HepG2 (cell line): ENCODE data around the gene IQCK. TPM values are rescaled to one million over a fixed set of nuclear protein-coding genes. Genes with fewer than 3 reads are reported as not detected.

Experiments
- ATAC-seq: fragments of 200-7000 bp; cut with Tn5 transposase; 3 replicates; pipeline ENCODE4 v1.9.1; 2020; ENCODE audit warnings: mild to moderate bottlenecking, moderate library complexity
- BruUV-seq: library from RNA; stranded (reverse); fragments of 400-500 nt; replicated peaks from 2 replicates; lab custom pipeline; 2021; lab: Mats Ljungman, UMichigan
- CTCF ChIA-PET: fragments of 300-600 bp; formaldehyde crosslinking; extraction: SDS; loops from one replicate; lab custom pipeline; 2021; ENCODE audit warnings: low total read pairs, inconsistent platforms, low intra/inter-chr PET ratio; lab: Yijun Ruan, JAX
- POLR2A ChIA-PET: fragments of 350-600 bp; sonication (Branson Sonifier 250); formaldehyde crosslinking; loops from one replicate; lab custom pipeline; 2020; ENCODE audit warnings: antibody characterized with exemption, inconsistent platforms; lab: Yijun Ruan, JAX
- DNase-seq: peaks from one replicate; pipeline ENCODE4 v3.0.0-alpha.2; 2015; ENCODE audit warnings: low spot score
- FAIRE-seq: peaks from 3 replicates; lab custom pipeline; 2011; peaks lifted over from hg19 to GRCh38; lab: Jason Lieb, UNC
- H2AFZ ChIP-seq: one replicate; pipeline ENCODE4 v1.6.1; 2011; ENCODE audit warnings: low read length, inconsistent platforms
- H3K27ac ChIP-seq: fragments of 300-600 bp; 3 replicates; pipeline ENCODE4 v1.8.0; 2011; ENCODE audit warnings: mixed run types, mild to moderate bottlenecking, mixed read lengths, low read length, inconsistent platforms; ENCODE audit not compliant: insufficient read depth; ENCODE audit errors: extremely low read length
- H3K27me3 ChIP-seq, 2 experiments: fragments of 200-600 bp in 1 of 2; 2 replicates in 1 of 2; 3 replicates in 1 of 2; pipeline versions ENCODE4 v1.6.0 to v1.8.0; 2011; ENCODE audit warnings: low read length in 2 of 2, mild to moderate bottlenecking in 2 of 2, moderate library complexity in 2 of 2, inconsistent platforms in 1 of 2; ENCODE audit not compliant: insufficient read depth in 2 of 2, control insufficient read depth in 1 of 2
- H3K36me3 ChIP-seq, 2 experiments: fragments of 200-600 bp in 1 of 2; replicated peaks in 1 of 2; 2 replicates in 1 of 2; 3 replicates in 1 of 2; pipeline versions ENCODE4 v1.5.1 to v1.8.0; 2011; ENCODE audit warnings: low read length in 2 of 2, inconsistent platforms in 1 of 2; ENCODE audit not compliant: insufficient read depth in 2 of 2, control insufficient read depth in 1 of 2
- H3K4me1 ChIP-seq: 2 replicates; pipeline ENCODE4 v1.5.1; 2012; ENCODE audit warnings: low read length, inconsistent platforms; ENCODE audit not compliant: insufficient read depth
- H3K4me2 ChIP-seq: 2 replicates; pipeline ENCODE4 v1.6.0; 2011; ENCODE audit warnings: low read depth, low read length, inconsistent platforms
- H3K4me3 ChIP-seq, 3 experiments: fragments of 200-600 bp in 1 of 3; sonication (generic), shearing (Covaris generic) in 1 of 3; replicated peaks in 1 of 3; 2 replicates each; pipeline ENCODE4 v1.5.1; 2011 to 2016; ENCODE audit warnings: low read length in 3 of 3, inconsistent platforms in 2 of 3, low read depth in 2 of 3, mild to moderate bottlenecking in 2 of 3, control low read depth in 1 of 3, mixed read lengths in 1 of 3; ENCODE audit not compliant: insufficient read depth in 1 of 3
- H3K79me2 ChIP-seq: one replicate; pipeline ENCODE4 v1.6.1; 2011; ENCODE audit warnings: low read length, inconsistent platforms; ENCODE audit not compliant: insufficient read depth
- H3K9ac ChIP-seq: 2 replicates; pipeline ENCODE4 v1.6.0; 2011; ENCODE audit warnings: mild to moderate bottlenecking, low read depth, low read length, inconsistent platforms; ENCODE audit not compliant: insufficient read depth
- H3K9me3 ChIP-seq: 2 replicates; pipeline ENCODE4 v1.5.1; 2012; ENCODE audit warnings: mild to moderate bottlenecking, low read length
- H4K20me1 ChIP-seq: 2 replicates; pipeline ENCODE4 v1.6.0; 2011; ENCODE audit warnings: inconsistent platforms, mild to moderate bottlenecking, low read length, moderate library complexity; ENCODE audit not compliant: insufficient read depth
- AKAP8 ChIP-seq: sonication (generic); formaldehyde crosslinking; IDR thresholded peaks from 2 replicates; pipeline ENCODE4 v1.5.1; 2020; ENCODE audit warnings: mild to moderate bottlenecking, missing genetic modification reagents
- ASH2L ChIP-seq: fragments of 300-600, 200-600 bp; sonication (generic); IDR thresholded peaks from 2 replicates; pipeline ENCODE4 v1.7.0; 2017; ENCODE audit warnings: low read depth, mild to moderate bottlenecking, moderate library complexity, mixed read lengths, low read length; ENCODE audit not compliant: insufficient read length
- ATF3 ChIP-seq: sonication (generic); formaldehyde crosslinking; IDR thresholded peaks from 2 replicates; pipeline ENCODE4 v1.4.0; 2020; ENCODE audit warnings: missing genetic modification reagents
- BATF2 ChIP-seq: sonication (generic); formaldehyde crosslinking; IDR thresholded peaks from 2 replicates; pipeline ENCODE4 v1.8.0; 2022; ENCODE audit warnings: mild to moderate bottlenecking, missing genetic modification reagents, moderate library complexity
- IKZF1 ChIP-seq: fragments of 450-650 bp; IDR thresholded peaks from 2 replicates; pipeline ENCODE4 v1.7.1; 2016
- MED8 ChIP-seq: sonication (generic); formaldehyde crosslinking; IDR thresholded peaks from 2 replicates; pipeline ENCODE4 v1.8.1; 2023; ENCODE audit warnings: mild to moderate bottlenecking, missing genetic modification reagents; ENCODE audit not compliant: insufficient replicate concordance
- SMC3 ChIP-seq: IDR thresholded peaks from 2 replicates; pipeline ENCODE4 v1.6.1; 2011; ENCODE audit warnings: low read length, improper control_type of control experiment
- ZBTB20 ChIP-seq: sonication (generic); formaldehyde crosslinking; IDR thresholded peaks from 2 replicates; pipeline ENCODE4 v1.8.1; 2023; ENCODE audit warnings: missing genetic modification reagents, low read depth, mild to moderate bottlenecking, borderline replicate concordance
- ZBTB25 ChIP-seq: IDR thresholded peaks from 2 replicates; pipeline ENCODE4 v1.6.1; 2018; ENCODE audit warnings: missing genetic modification reagents
- ZNF362 ChIP-seq: sonication (generic); formaldehyde crosslinking; IDR thresholded peaks from 2 replicates; pipeline ENCODE4 v1.4.0; 2020; ENCODE audit warnings: missing genetic modification reagents, mild to moderate bottlenecking, borderline replicate concordance
- ZNF597 ChIP-seq: sonication (generic); formaldehyde crosslinking; IDR thresholded peaks from 2 replicates; pipeline ENCODE4 v1.5.0; 2020; ENCODE audit warnings: missing genetic modification reagents
- ZNF703 ChIP-seq: sonication (generic); formaldehyde crosslinking; IDR thresholded peaks from 2 replicates; pipeline ENCODE4 v1.5.1; 2020; ENCODE audit warnings: missing genetic modification reagents, mild to moderate bottlenecking, moderate library complexity, borderline replicate concordance
- WGBS: methylation state at CpG from one replicate; pipeline ENCODE4 v1.1.6; 2017; ENCODE audit warnings: low lambda C conversion rate; 5-methylcytosine and 5-hydroxymethylcytosine counted together
- in situ Hi-C: cut with HindIII; loops from 2 replicates; pipeline ENCODE4 v1.10.0; 2017; ENCODE audit warnings: low pct_unique_long_range_greater_than_20kb; ENCODE audit not compliant: extremely low pct_ligation_motif_present
- intact Hi-C: fragments of 100-400 bp; cut with micrococcal nuclease; formaldehyde crosslinking; loops from one replicate; pipeline ENCODE4 v1.10.0; 2022; ENCODE audit not compliant: unreplicated experiment
- polyA plus RNA-seq, 8 experiments: library from polyadenylated mRNA; depleted of rRNA in 3 of 8; stranded (reverse) in 7 of 8; unstranded in 1 of 8; fragments of >200 nt; fragmentation: Illumina TruSeq in 4 of 8; extraction: Trizol in 4 of 8; gene quantifications; 2 replicates each; pipeline versions ENCODE4 v1.2.1 to v1.2.3, GENCODE V29; 2011 to 2016; ENCODE audit warnings: low read depth in 4 of 8, missing spikeins in 1 of 8, mixed read lengths in 1 of 8; ENCODE audit not compliant: insufficient read depth in 1 of 8
- total RNA-seq, 5 experiments: library from RNA; depleted of rRNA; stranded (reverse); fragments of >200 nt; fragmentation: Illumina TruSeq; extraction: Trizol; gene quantifications; 2 replicates each; pipeline ENCODE4 v1.2.3, GENCODE V29; 2016; ENCODE audit warnings: low read depth in 1 of 5
- TF ChIP-seq, protein P1 (sequence below): sonication (generic); formaldehyde crosslinking; IDR thresholded peaks from 2 replicates; pipeline ENCODE4 v1.8.1; 2022; ENCODE audit warnings: low read depth, mild to moderate bottlenecking, missing genetic modification reagents

The IQCK gene
- total and polyA plus RNA-seq, 2 of the 13 experiments (the other 11 are each of a cell fraction or from before 2014, with no cell fraction given): 5.1 to 7.3 TPM

GRCh38 chr16:19850131-19850817 lies 132.2 kb downstream of the IQCK start (continued):
- TF ChIP-seq, protein P1, sequence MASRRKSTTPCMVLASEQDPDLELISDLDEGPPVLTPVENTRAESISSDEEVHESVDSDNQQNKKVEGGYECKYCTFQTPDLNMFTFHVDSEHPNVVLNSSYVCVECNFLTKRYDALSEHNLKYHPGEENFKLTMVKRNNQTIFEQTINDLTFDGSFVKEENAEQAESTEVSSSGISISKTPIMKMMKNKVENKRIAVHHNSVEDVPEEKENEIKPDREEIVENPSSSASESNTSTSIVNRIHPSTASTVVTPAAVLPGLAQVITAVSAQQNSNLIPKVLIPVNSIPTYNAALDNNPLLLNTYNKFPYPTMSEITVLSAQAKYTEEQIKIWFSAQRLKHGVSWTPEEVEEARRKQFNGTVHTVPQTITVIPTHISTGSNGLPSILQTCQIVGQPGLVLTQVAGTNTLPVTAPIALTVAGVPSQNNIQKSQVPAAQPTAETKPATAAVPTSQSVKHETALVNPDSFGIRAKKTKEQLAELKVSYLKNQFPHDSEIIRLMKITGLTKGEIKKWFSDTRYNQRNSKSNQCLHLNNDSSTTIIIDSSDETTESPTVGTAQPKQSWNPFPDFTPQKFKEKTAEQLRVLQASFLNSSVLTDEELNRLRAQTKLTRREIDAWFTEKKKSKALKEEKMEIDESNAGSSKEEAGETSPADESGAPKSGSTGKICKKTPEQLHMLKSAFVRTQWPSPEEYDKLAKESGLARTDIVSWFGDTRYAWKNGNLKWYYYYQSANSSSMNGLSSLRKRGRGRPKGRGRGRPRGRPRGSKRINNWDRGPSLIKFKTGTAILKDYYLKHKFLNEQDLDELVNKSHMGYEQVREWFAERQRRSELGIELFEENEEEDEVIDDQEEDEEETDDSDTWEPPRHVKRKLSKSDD: no peak
- TF ChIP-seq ZNF703 (CRISPR knock-in tag): no peak
- TF ChIP-seq AKAP8 (CRISPR knock-in tag): no peak
- no peak for TF ChIP-seq BATF2 (CRISPR knock-in tag)

- CTCF ChIA-PET: no interaction called here
- BruUV-seq: no TSS peak
- no peaks in the 10 kb centered on the region for H3K27me3 ChIP-seq
- H3K36me3 ChIP-seq: no peaks in the 10 kb centered on the region
- WGBS: 43% methylated on average over 7 of the region's 7 CpGs
- no peak overlapping the region for H2AFZ ChIP-seq
- ATAC-seq: no peak; the same call in 2 of the 3 replicates
- no peaks in the 10 kb centered on the region for H4K20me1 ChIP-seq
- H3K4me3 ChIP-seq: no peak overlapping the region
- no peak overlapping the region for H3K4me2 ChIP-seq
- no peak for FAIRE-seq
- H3K4me1 ChIP-seq: no peaks in the 10 kb centered on the region
- POLR2A ChIA-PET: no interaction called here
- no peak for DNase-seq
- no peaks in the 10 kb centered on the region for H3K79me2 ChIP-seq
- in situ Hi-C loops: no loop called here
- H3K27ac ChIP-seq: no peak overlapping the region
- intact Hi-C loops: no loop called here
- H3K9ac ChIP-seq: no peak overlapping the region
- no peaks in the 10 kb centered on the region for H3K9me3 ChIP-seq
- TF ChIP-seq ZBTB25 (no peak), SMC3 (no peak), ATF3 (CRISPR knock-in tag) (no peak), ASH2L (no peak), MED8 (no peak), IKZF1 (no peak), ZBTB20 (CRISPR knock-in tag) (no peak), ZNF597 (CRISPR knock-in tag) (no peak), ZNF362 (no peak)
These were observed 133.4 kb downstream of the IQCK start for GRCh38 chr16:19851476-19851875.
